GM13976 (cell line): ENCODE data around the gene GPSM1.
"Not testable (repeated sequence)": the region's sequence is repeated elsewhere in the genome, so short reads cannot be mapped to it uniquely, and the experiment has no call there.

ENCODE experiments used
- DNase-seq: peaks from one replicate; pipeline ENCODE4 v3.0.0; 2012; ENCODE audit warnings: low spot score
- CTCF ChIP-seq: IDR thresholded peaks from 2 replicates; pipeline ENCODE4 v1.5.1; 2012; ENCODE audit warnings: borderline replicate concordance, mild to moderate bottlenecking; ENCODE audit not compliant: insufficient read depth; ENCODE audit errors: extremely low read depth, missing control alignments, control extremely low read depth
- in situ Hi-C: fragments of 300-500 bp; cut with MboI; formaldehyde crosslinking; loops from one replicate; pipeline ENCODE4 v1.12.0; 2022; ENCODE audit warnings: low sequenced_read_pairs, mixed read lengths, inconsistent platforms; ENCODE audit not compliant: unreplicated experiment

The GPSM1 gene

GRCh38 chr9:136403538-136403914 is 76.2 kb downstream of the GPSM1 start:
- in situ Hi-C loops: no loop called here
- peak; percentile 85 for DNase-seq

GRCh38 chr9:136403915-136404800 is 76.8 kb downstream of the GPSM1 start:
- in situ Hi-C loops: no loop called here
- DNase-seq: peak; percentile 83
- no peak for TF ChIP-seq CTCF

More at GRCh38 chr9:136403538-136403914, 76.2 kb downstream of the GPSM1 start:
- TF ChIP-seq CTCF: no peak

- in situ Hi-C loops: no loop called here
- TF ChIP-seq CTCF: no peak
- DNase-seq: no peak
Observed at GRCh38 chr9:136404801-136405136, 77.4 kb downstream of the GPSM1 start.

GRCh38 chr9:136405481-136405880 is 78.1 kb downstream of the GPSM1 start:
- DNase-seq: no peak
- TF ChIP-seq CTCF: no peak
- in situ Hi-C loops: no loop called here

GRCh38 chr9:136405904-136406303 is 78.6 kb downstream of the GPSM1 start:
- DNase-seq, in situ Hi-C loops: not testable (repeated sequence)

GRCh38 chr9:136407061-136407460 is 79.7 kb downstream of the GPSM1 start:
- DNase-seq, in situ Hi-C loops: not testable (repeated sequence)

- no peak for TF ChIP-seq CTCF
- no peak for DNase-seq
- in situ Hi-C loops: no loop called here
Observed at GRCh38 chr9:136407911-136408310, 80.6 kb downstream of the GPSM1 start.
